Karpas-422 (cell line): ENCODE data around the gene UNC45A. TPM values are rescaled to one million over a fixed set of nuclear protein-coding genes. Genes with fewer than 3 reads are reported as not detected.
"Not testable (repeated sequence)": the region's sequence is repeated elsewhere in the genome, so short reads cannot be mapped to it uniquely, and the experiment has no call there.

ENCODE experiments used
- DNase-seq: peaks from one replicate; pipeline ENCODE4 v3.0.0-alpha.2; 2015
- H2AFZ ChIP-seq: fragments of 200-600 bp; sonication (generic); 2 replicates; pipeline ENCODE4 v1.6.1; 2014; ENCODE audit warnings: antibody characterized with exemption, low read length, mixed read lengths
- H3K27ac ChIP-seq: fragments of 200-600 bp; sonication (generic); 2 replicates; pipeline ENCODE4 v1.5.1; 2014; ENCODE audit warnings: mild to moderate bottlenecking, low read length, moderate library complexity
- H3K27me3 ChIP-seq: fragments of 200-600 bp; sonication (generic); 2 replicates; pipeline ENCODE4 v1.6.1; 2014; ENCODE audit warnings: low read length, mixed read lengths
- H3K36me3 ChIP-seq: fragments of 200-600 bp; sonication (generic); 2 replicates; pipeline ENCODE4 v1.6.1; 2014; ENCODE audit warnings: low read length, mixed read lengths; ENCODE audit not compliant: insufficient read depth
- H3K4me1 ChIP-seq: fragments of 200-600 bp; sonication (generic); 2 replicates; pipeline ENCODE4 v1.6.1; 2014; ENCODE audit warnings: mild to moderate bottlenecking, low read length, mixed read lengths
- H3K4me2 ChIP-seq: fragments of 200-600 bp; sonication (generic); 2 replicates; pipeline ENCODE4 v1.6.1; 2014; ENCODE audit warnings: low read length, low read depth, mild to moderate bottlenecking; ENCODE audit not compliant: poor library complexity, severe bottlenecking
- H3K4me3 ChIP-seq: fragments of 200-600 bp; sonication (generic); 2 replicates; pipeline ENCODE4 v1.5.1; 2014; ENCODE audit warnings: mild to moderate bottlenecking, antibody characterized with exemption, low read length, mixed read lengths
- H3K79me2 ChIP-seq: fragments of 200-600 bp; sonication (generic); 2 replicates; pipeline ENCODE4 v1.6.1; 2014; ENCODE audit warnings: mild to moderate bottlenecking, low read length, mixed read lengths
- H3K9ac ChIP-seq: fragments of 200-600 bp; sonication (generic); 2 replicates; pipeline ENCODE4 v1.6.0; 2014; ENCODE audit warnings: low read length
- H3K9me2 ChIP-seq: fragments of 200-600 bp; sonication (generic), shearing (Covaris generic); replicated peaks from 2 replicates; pipeline ENCODE4 v1.6.0; 2014; ENCODE audit warnings: mild to moderate bottlenecking, low read length, moderate library complexity; ENCODE audit not compliant: insufficient read depth
- H3K9me3 ChIP-seq: fragments of 300-700, 200-600 bp; sonication (generic); 2 replicates; pipeline ENCODE4 v1.6.1; 2014; ENCODE audit warnings: low read length, mixed read lengths
- H4K20me1 ChIP-seq: fragments of 200-600 bp; sonication (generic); 2 replicates; pipeline ENCODE4 v1.6.1; 2014; ENCODE audit warnings: mild to moderate bottlenecking, antibody characterized with exemption, low read length, low read depth; ENCODE audit not compliant: insufficient read depth
- total RNA-seq: library from RNA; depleted of rRNA; stranded (reverse); fragments of >200 nt; shearing (Covaris generic); gene quantifications from 2 replicates; pipeline ENCODE4 v1.2.3, GENCODE V29; 2014; ENCODE audit warnings: low replicate concordance

UNC45A gene
- total RNA-seq, 1 experiment from 2014 or later = 25.1 TPM

GRCh38 chr15:90907051-90907660 lies 27.9 kb upstream of the UNC45A start:
- Histone ChIP-seq H3K36me3 (0 out of 2 replicates have a peak, but pooled peaks cover 9% of the 10 kb centered on the region), H3K79me2 (peaks cover 5% of the 10 kb centered on the region; the same call in 1 of the 2 replicates), H3K4me3 (no peak overlapping the region), H3K9me2 (no peaks in the 10 kb centered on the region), H3K4me1 (peaks cover 9% of the 10 kb centered on the region), H2AFZ (no peak overlapping the region), H4K20me1 (no peaks in the 10 kb centered on the region), H3K9ac (no peak overlapping the region), H3K27ac (no peak overlapping the region), H3K27me3 (no peaks in the 10 kb centered on the region), H3K4me2 (no peak overlapping the region), H3K9me3 (no peaks in the 10 kb centered on the region)
- DNase-seq = no peak

- no peak overlapping the region for H3K27ac ChIP-seq
- H3K9me2 ChIP-seq = no peaks in the 10 kb centered on the region
- no peak overlapping the region for H3K4me2 ChIP-seq
- no peak overlapping the region for H3K4me3 ChIP-seq
- H3K4me1 ChIP-seq = peaks cover 9% of the 10 kb centered on the region
- H3K79me2 ChIP-seq = peaks cover 5% of the 10 kb centered on the region; the same call in 1 of the 2 replicates
- no peak overlapping the region for H2AFZ ChIP-seq
- no peak for DNase-seq
- H3K9me3 ChIP-seq = no peaks in the 10 kb centered on the region
- H3K9ac ChIP-seq = no peak overlapping the region
- H3K36me3 ChIP-seq = 0 out of 2 replicates have a peak, but pooled peaks cover 9% of the 10 kb centered on the region
- H3K27me3 ChIP-seq = no peaks in the 10 kb centered on the region
- H4K20me1 ChIP-seq = no peaks in the 10 kb centered on the region
Measured at GRCh38 chr15:90907838-90908507, 27.1 kb upstream of the UNC45A start.

- H3K36me3 ChIP-seq, H3K9ac ChIP-seq, H3K9me2 ChIP-seq, H3K27me3 ChIP-seq, DNase-seq, H3K27ac ChIP-seq, H3K79me2 ChIP-seq, H4K20me1 ChIP-seq, H2AFZ ChIP-seq, H3K4me1 ChIP-seq, H3K4me2 ChIP-seq, H3K9me3 ChIP-seq, H3K4me3 ChIP-seq: not testable (repeated sequence)
Measured at GRCh38 chr15:90909449-90909848, 25.6 kb upstream of the UNC45A start.

DNA sequence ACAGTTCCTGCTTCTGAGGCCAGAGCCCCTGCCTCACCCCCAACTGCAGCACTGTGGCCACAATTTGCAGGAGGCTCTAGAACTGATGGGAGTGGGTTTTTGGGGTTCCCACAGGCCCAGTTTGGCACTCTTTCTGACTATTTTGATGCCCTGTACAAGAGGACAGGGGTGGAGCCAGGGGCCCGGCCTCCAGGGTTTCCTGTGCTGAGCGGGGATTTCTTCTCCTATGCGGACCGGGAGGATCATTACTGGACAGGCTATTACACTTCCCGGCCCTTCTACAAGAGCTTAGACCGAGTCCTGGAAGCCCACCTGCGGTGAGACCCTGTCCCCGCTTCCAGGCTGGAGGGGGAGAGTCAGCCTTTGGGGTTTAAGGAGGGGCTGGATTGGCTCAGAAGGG lies 25.1 kb upstream of the UNC45A start:
- Histone ChIP-seq H3K9me3 (no peaks in the 10 kb centered on the region), H3K4me1 (no peaks in the 10 kb centered on the region), H4K20me1 (no peaks in the 10 kb centered on the region), H3K9ac (no peak overlapping the region), H3K27me3 (no peaks in the 10 kb centered on the region), H3K4me3 (no peak overlapping the region), H3K27ac (no peak overlapping the region), H3K36me3 (0 out of 2 replicates have a peak, but pooled peaks cover 6% of the 10 kb centered on the region), H3K79me2 (no peaks in the 10 kb centered on the region), H3K4me2 (no peak overlapping the region), H3K9me2 (no peaks in the 10 kb centered on the region), H2AFZ (no peak overlapping the region)
- no peak for DNase-seq

GRCh38 chr15:90910441-90911301 lies 24.4 kb upstream of the UNC45A start:
- Histone ChIP-seq H3K36me3 (0 out of 2 replicates have a peak, but pooled peaks cover 6% of the 10 kb centered on the region), H4K20me1 (no peaks in the 10 kb centered on the region), H3K4me1 (no peaks in the 10 kb centered on the region), H3K9ac (no peak overlapping the region), H3K9me2 (no peaks in the 10 kb centered on the region), H3K27me3 (no peaks in the 10 kb centered on the region), H3K79me2 (no peaks in the 10 kb centered on the region), H3K27ac (no peak overlapping the region), H2AFZ (no peak overlapping the region), H3K4me3 (no peak overlapping the region), H3K4me2 (no peak overlapping the region), H3K9me3 (no peaks in the 10 kb centered on the region)
- no peak for DNase-seq

- no peaks in the 10 kb centered on the region for H4K20me1 ChIP-seq
- H3K9me2 ChIP-seq = no peaks in the 10 kb centered on the region
- 0 out of 2 replicates have a peak, but pooled peaks cover 3% of the 10 kb centered on the region for H3K36me3 ChIP-seq
- no peaks in the 10 kb centered on the region for H3K27me3 ChIP-seq
- H2AFZ ChIP-seq = no peak overlapping the region
- no peak overlapping the region for H3K4me2 ChIP-seq
- no peak overlapping the region for H3K9ac ChIP-seq
- H3K4me1 ChIP-seq = no peaks in the 10 kb centered on the region
- no peaks in the 10 kb centered on the region for H3K79me2 ChIP-seq
- H3K4me3 ChIP-seq = no peak overlapping the region
- H3K9me3 ChIP-seq = no peaks in the 10 kb centered on the region
- no peak for DNase-seq
- no peak overlapping the region for H3K27ac ChIP-seq
Measured at GRCh38 chr15:90911302-90911623, 23.8 kb upstream of the UNC45A start.

DNA sequence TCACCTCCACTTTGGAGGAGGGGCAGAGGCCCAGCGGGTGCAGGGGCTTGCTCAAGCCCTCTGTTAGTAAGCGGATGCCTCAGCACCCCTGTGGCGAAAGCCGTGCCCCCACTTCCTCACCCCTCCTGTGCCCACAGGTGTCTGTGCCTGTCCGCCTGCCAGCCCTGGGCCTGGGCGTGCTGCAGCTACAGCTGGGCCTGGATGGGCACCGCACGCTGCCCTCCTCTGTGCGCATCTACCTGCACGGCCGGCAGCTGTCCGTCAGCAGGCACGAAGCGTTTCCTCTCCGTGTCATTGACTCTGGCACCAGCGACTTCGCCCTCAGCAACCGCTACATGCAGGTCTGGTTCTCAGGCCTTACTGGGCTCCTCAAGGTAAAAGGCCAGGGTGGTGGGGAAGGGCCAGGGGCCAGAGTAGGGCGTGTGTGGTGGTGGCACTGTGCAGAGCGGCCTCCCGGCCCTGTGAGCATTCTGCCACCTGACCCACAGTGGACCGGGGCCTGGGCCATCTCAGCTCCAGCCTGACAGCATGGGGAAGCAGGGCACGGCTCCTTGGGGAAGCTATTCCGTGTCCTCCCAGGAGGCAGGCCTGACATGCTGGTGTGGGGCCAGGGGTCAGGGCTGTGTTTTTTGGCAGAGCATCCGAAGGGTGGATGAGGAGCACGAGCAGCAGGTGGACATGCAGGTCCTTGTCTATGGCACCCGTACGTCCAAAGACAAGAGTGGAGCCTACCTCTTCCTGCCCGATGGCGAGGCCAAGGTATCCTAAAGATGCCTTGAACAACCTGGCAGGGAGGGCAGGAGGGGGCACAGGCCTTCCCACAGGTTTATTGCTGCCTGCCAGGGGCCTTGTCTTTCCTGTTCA lies 22.9 kb upstream of the UNC45A start:
- Histone ChIP-seq H4K20me1 (no peaks in the 10 kb centered on the region), H3K4me2 (no peak overlapping the region), H3K9me2 (no peaks in the 10 kb centered on the region), H3K4me1 (no peaks in the 10 kb centered on the region), H3K36me3 (no peaks in the 10 kb centered on the region), H3K79me2 (no peaks in the 10 kb centered on the region), H3K4me3 (no peak overlapping the region), H3K27me3 (no peaks in the 10 kb centered on the region), H3K27ac (no peak overlapping the region), H3K9ac (no peak overlapping the region), H3K9me3 (no peaks in the 10 kb centered on the region), H2AFZ (no peak overlapping the region)
- DNase-seq = no peak

DNA sequence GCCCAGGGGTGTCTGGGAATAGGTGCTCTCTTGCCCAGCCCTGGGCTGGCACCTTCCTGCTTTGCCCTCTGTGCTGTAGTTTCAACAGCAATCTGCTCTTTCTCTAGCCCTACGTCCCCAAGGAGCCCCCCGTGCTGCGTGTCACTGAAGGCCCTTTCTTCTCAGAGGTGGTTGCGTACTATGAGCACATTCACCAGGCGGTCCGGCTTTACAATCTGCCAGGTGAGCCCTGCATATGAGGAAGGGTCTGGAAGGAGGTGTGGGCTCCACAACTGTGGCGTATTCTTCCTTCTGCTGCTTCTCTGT lies 22.4 kb upstream of the UNC45A start:
- no peak overlapping the region for H3K9ac ChIP-seq
- H3K27ac ChIP-seq = no peak overlapping the region
- no peaks in the 10 kb centered on the region for H3K27me3 ChIP-seq
- no peaks in the 10 kb centered on the region for H3K9me2 ChIP-seq
- no peak overlapping the region for H3K4me2 ChIP-seq
- no peaks in the 10 kb centered on the region for H3K36me3 ChIP-seq
- H3K79me2 ChIP-seq = no peaks in the 10 kb centered on the region
- H3K4me3 ChIP-seq = no peak overlapping the region
- H3K9me3 ChIP-seq = no peaks in the 10 kb centered on the region
- no peak overlapping the region for H2AFZ ChIP-seq
- no peaks in the 10 kb centered on the region for H3K4me1 ChIP-seq
- H4K20me1 ChIP-seq = no peaks in the 10 kb centered on the region
- no peak for DNase-seq
